K562 (cell line): ENCODE measurements around the gene GYPE. TPM values are rescaled to one million over a fixed set of nuclear protein-coding genes. Genes with fewer than 3 reads are reported as not detected.
"Not testable (repeated sequence)": the region's sequence is repeated elsewhere in the genome, so short reads cannot be mapped to it uniquely, and the experiment has no call there.

ENCODE experiments used
- ATAC-seq: fragments of 200-7000 bp; cut with Tn5 transposase; 3 replicates; pipeline ENCODE4 v1.9.1; 2020; ENCODE audit warnings: moderate library complexity
- BruUV-seq: library from RNA; stranded (reverse); fragments of 400-500 nt; replicated peaks from 2 replicates; lab custom pipeline; 2021; lab: Mats Ljungman, UMichigan
- CTCF ChIA-PET: fragments of 300-600 bp; formaldehyde crosslinking; extraction: SDS; loops from one replicate; lab custom pipeline; 2021; ENCODE audit warnings: low intra/inter-chr PET ratio; lab: Yijun Ruan, JAX
- POLR2A ChIA-PET: fragments of 300-600, 350-650 bp; sonication (Branson Sonifier 250); formaldehyde crosslinking; extraction: SDS; loops from one replicate; lab custom pipeline; 2021; ENCODE audit warnings: antibody characterized with exemption, inconsistent platforms; lab: Yijun Ruan, JAX
- DNase-seq, 4 experiments: peaks; one replicate each; pipeline versions ENCODE4 v3.0.0 to v3.0.0-alpha.2; 2011 to 2018; ENCODE audit warnings: low spot score in 3 of 4, mixed read lengths in 3 of 4; ENCODE audit errors: extremely low read depth in 1 of 4
- FAIRE-seq: peaks from 2 replicates; lab custom pipeline; 2011; peaks lifted over from hg19 to GRCh38; lab: Jason Lieb, UNC
- H2AFZ ChIP-seq: 2 replicates; pipeline ENCODE4 v1.6.0; 2011; ENCODE audit warnings: low read depth, low read length, control low read depth, inconsistent platforms
- H3K27ac ChIP-seq: fragments of 200-600 bp; 3 replicates; pipeline ENCODE4 v1.8.0; 2011; ENCODE audit warnings: low read depth, mild to moderate bottlenecking, control low read depth, inconsistent platforms, low read length, moderate library complexity, mixed read lengths; ENCODE audit errors: extremely low read depth
- H3K27me3 ChIP-seq, 2 experiments: fragments of 300-600 bp in 1 of 2; 2 replicates in 1 of 2; 3 replicates in 1 of 2; pipeline versions ENCODE4 v1.6.0 to v1.8.0; 2011; ENCODE audit warnings: inconsistent platforms in 2 of 2, low read length in 2 of 2, mild to moderate bottlenecking in 1 of 2, mixed read lengths in 1 of 2, moderate library complexity in 1 of 2; ENCODE audit not compliant: control insufficient read depth in 2 of 2, insufficient read depth in 2 of 2
- H3K36me3 ChIP-seq: fragments of 300-600 bp; 3 replicates; pipeline ENCODE4 v1.8.0; 2011; ENCODE audit warnings: mild to moderate bottlenecking, low read length, inconsistent platforms; ENCODE audit not compliant: control insufficient read depth, insufficient read depth
- H3K4me1 ChIP-seq, 2 experiments: fragments of 200-600 bp in 1 of 2; replicated peaks in 1 of 2; 2 replicates in 1 of 2; 3 replicates in 1 of 2; pipeline versions ENCODE4 v1.5.1 to v1.8.0; 2011; ENCODE audit warnings: inconsistent platforms in 2 of 2, low read length in 2 of 2, mild to moderate bottlenecking in 1 of 2, mixed read lengths in 1 of 2, moderate library complexity in 1 of 2; ENCODE audit not compliant: control insufficient read depth in 2 of 2, insufficient read depth in 2 of 2
- H3K4me2 ChIP-seq: 2 replicates; pipeline ENCODE4 v1.6.1; 2011; ENCODE audit warnings: low read length, control low read depth, inconsistent platforms, mixed read lengths; ENCODE audit not compliant: insufficient read depth
- H3K4me3 ChIP-seq: fragments of 200-600 bp; sonication (generic), shearing (Covaris generic); 2 replicates; pipeline ENCODE4 v1.5.1; 2016; ENCODE audit warnings: control low read depth, inconsistent platforms
- H3K79me2 ChIP-seq: fragments of 200-600 bp; 3 replicates; pipeline ENCODE4 v1.8.0; 2011; ENCODE audit warnings: low read length, inconsistent platforms; ENCODE audit not compliant: control insufficient read depth, insufficient read depth
- H3K9ac ChIP-seq, 2 experiments: 2 replicates each; pipeline versions ENCODE4 v1.6.0 to v1.6.1; 2011; ENCODE audit warnings: low read depth in 2 of 2, low read length in 2 of 2, control low read depth in 1 of 2, inconsistent platforms in 1 of 2, mild to moderate bottlenecking in 1 of 2, mixed read lengths in 1 of 2; ENCODE audit not compliant: insufficient read depth in 1 of 2
- H3K9me1 ChIP-seq: one replicate; pipeline ENCODE4 v1.6.0; 2011; ENCODE audit warnings: inconsistent platforms, mild to moderate bottlenecking, low read length, moderate library complexity; ENCODE audit not compliant: control insufficient read depth, insufficient read depth
- H3K9me3 ChIP-seq: replicated peaks from 2 replicates; pipeline ENCODE4 v1.5.1; 2011; ENCODE audit warnings: low read depth, low read length, inconsistent platforms; ENCODE audit not compliant: control insufficient read depth, insufficient read depth
- H4K20me1 ChIP-seq: replicated peaks from 2 replicates; pipeline ENCODE4 v1.6.1; 2011; ENCODE audit warnings: low read length, inconsistent platforms, mixed read lengths; ENCODE audit not compliant: control insufficient read depth, insufficient read depth
- C11orf30 ChIP-seq: fragments of 450-650 bp; IDR thresholded peaks from 2 replicates; pipeline ENCODE4 v1.6.1; 2016; ENCODE audit warnings: low read depth, mild to moderate bottlenecking
- GATAD2A ChIP-seq: fragments of 450-650 bp; IDR thresholded peaks from 2 replicates; pipeline ENCODE4 v1.6.1; 2017
- in situ Hi-C: fragments of 300-500 bp; cut with MboI; formaldehyde crosslinking; loops from 4 replicates; pipeline ENCODE4 v1.15.0; 2018; ENCODE audit warnings: inconsistent platforms, mixed read lengths
- intact Hi-C: fragments of 100-400 bp; cut with micrococcal nuclease; formaldehyde crosslinking; loops from 2 replicates; pipeline ENCODE4 v1.14.2; 2022
- polyA plus RNA-seq, 8 experiments: library from polyadenylated mRNA; depleted of rRNA in 4 of 8; stranded (reverse) in 5 of 8; unstranded in 3 of 8; fragments of >200 nt; fragmentation: Nextera tagmentation in 2 of 8; fragmentation: Illumina TruSeq in 1 of 8; extraction: Ambion mirVana in 2 of 8; extraction: Trizol in 1 of 8; gene quantifications; 2 replicates each; pipeline versions ENCODE4 v1.2.1 to v1.2.3, GENCODE V29; 2011 to 2014; ENCODE audit warnings: inconsistent platforms in 1 of 8, missing spikeins in 1 of 8
- total RNA-seq, 7 experiments: library from RNA; depleted of rRNA in 6 of 7; stranded (reverse); fragments of >200 nt in 6 of 7; fragmentation: Illumina TruSeq in 2 of 7; extraction: Trizol in 2 of 7; gene quantifications; 2 replicates each; pipeline versions ENCODE4 v1.2.1 to v1.2.3, GENCODE V29; 2011 to 2021; ENCODE audit warnings: low replicate concordance in 1 of 7
- TF ChIP-seq, protein P1 (sequence below), 2 experiments: fragments of 450-650 bp; IDR thresholded peaks; 2 replicates each; pipeline ENCODE4 v1.6.1; 2016
- TF ChIP-seq, protein P2 (sequence below), 2 experiments: fragments of 450-650 bp in 1 of 2; sonication (generic) in 1 of 2; formaldehyde crosslinking in 1 of 2; IDR thresholded peaks; 2 replicates each; pipeline versions ENCODE4 v1.7.1 to v1.9.0; 2016 to 2022; ENCODE audit warnings: inconsistent platforms in 1 of 2, mild to moderate bottlenecking in 1 of 2, missing genetic modification reagents in 1 of 2
- TF ChIP-seq, protein P3 (sequence below), 3 experiments: IDR thresholded peaks in 2 of 3; conservative IDR thresholded peaks in 1 of 3; 2 replicates each; pipeline ENCODE4 v1.5.1; 2011 to 2012; ENCODE audit warnings: low read length in 3 of 3, mild to moderate bottlenecking in 3 of 3, control low read depth in 2 of 3, improper control_type of control experiment in 1 of 3, inconsistent platforms in 1 of 3, low read depth in 1 of 3, mixed read lengths in 1 of 3, moderate library complexity in 1 of 3; ENCODE audit not compliant: insufficient read depth in 2 of 3

Gene GYPE
- total and polyA plus RNA-seq, 9 of the 15 experiments (the other 6 are each of a cell fraction or from before 2014, with no cell fraction given): 16.8 to 108 (median 43.7) TPM

DNA sequence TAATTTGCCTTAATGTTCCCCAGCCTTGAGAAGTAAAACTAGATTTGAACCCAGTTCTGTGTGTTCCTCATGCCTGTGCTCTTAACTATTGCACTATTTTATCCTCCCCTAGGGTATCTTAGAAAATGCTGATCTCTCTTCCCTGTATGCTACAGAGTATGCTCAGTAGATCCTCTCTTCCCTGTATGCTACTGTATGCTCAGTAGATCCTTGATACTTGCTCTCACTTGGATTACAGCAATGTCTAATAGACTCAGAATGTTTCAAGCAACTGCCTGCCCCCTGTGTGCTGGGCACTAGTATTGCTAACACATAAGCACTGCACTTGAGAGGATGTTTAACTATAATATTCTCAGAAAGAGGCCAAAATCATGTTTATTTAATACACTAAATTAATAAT lies 928 bp downstream of the GYPE start:
- Histone ChIP-seq H3K4me2 (peak overlapping the region; percentile 85), H3K9ac (peak overlapping the region in 1 of 2 experiments; percentile 86; a peak in 2 of 4 replicates), H2AFZ (peak overlapping the region; percentile 40; the same call in 1 of the 2 replicates), H3K27ac (peak overlapping the region; percentile 74), H3K79me2 (peaks cover 57% of the 10 kb centered on the region), H3K4me3 (peak overlapping the region; percentile 43)
- H3K9me1 ChIP-seq, H3K9me3 ChIP-seq, CTCF ChIA-PET, H3K4me1 ChIP-seq, H4K20me1 ChIP-seq, POLR2A ChIA-PET, BruUV-seq, FAIRE-seq, H3K36me3 ChIP-seq, H3K27me3 ChIP-seq: not testable (repeated sequence)
- in situ Hi-C loops (loop anchor here (25.0 kb wide), 1 partner anchor 117 kb away; no protein-coding TSS in a partner anchor), intact Hi-C loops (loop anchor here (5.0 to 10.0 kb wide), 2 partner anchors 50 to 233 kb away; no protein-coding TSS in a partner anchor)
- peak in 1 of 4 experiments; percentile 58 for DNase-seq
- peak; percentile 83 for ATAC-seq
- TF ChIP-seq GATAD2A (peak; percentile 75; the same call in 1 of the 2 replicates), C11orf30 (0 out of 2 replicates have a peak, but pooled peaks have one; percentile 12)
- TF ChIP-seq, protein P1, sequence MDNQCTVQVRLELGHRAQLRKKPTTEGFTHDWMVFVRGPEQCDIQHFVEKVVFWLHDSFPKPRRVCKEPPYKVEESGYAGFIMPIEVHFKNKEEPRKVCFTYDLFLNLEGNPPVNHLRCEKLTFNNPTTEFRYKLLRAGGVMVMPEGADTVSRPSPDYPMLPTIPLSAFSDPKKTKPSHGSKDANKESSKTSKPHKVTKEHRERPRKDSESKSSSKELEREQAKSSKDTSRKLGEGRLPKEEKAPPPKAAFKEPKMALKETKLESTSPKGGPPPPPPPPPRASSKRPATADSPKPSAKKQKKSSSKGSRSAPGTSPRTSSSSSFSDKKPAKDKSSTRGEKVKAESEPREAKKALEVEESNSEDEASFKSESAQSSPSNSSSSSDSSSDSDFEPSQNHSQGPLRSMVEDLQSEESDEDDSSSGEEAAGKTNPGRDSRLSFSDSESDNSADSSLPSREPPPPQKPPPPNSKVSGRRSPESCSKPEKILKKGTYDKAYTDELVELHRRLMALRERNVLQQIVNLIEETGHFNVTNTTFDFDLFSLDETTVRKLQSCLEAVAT (IDR thresholded peaks at IDR 0.05): peak; percentile 68 to 72
- TF ChIP-seq, protein P2, sequence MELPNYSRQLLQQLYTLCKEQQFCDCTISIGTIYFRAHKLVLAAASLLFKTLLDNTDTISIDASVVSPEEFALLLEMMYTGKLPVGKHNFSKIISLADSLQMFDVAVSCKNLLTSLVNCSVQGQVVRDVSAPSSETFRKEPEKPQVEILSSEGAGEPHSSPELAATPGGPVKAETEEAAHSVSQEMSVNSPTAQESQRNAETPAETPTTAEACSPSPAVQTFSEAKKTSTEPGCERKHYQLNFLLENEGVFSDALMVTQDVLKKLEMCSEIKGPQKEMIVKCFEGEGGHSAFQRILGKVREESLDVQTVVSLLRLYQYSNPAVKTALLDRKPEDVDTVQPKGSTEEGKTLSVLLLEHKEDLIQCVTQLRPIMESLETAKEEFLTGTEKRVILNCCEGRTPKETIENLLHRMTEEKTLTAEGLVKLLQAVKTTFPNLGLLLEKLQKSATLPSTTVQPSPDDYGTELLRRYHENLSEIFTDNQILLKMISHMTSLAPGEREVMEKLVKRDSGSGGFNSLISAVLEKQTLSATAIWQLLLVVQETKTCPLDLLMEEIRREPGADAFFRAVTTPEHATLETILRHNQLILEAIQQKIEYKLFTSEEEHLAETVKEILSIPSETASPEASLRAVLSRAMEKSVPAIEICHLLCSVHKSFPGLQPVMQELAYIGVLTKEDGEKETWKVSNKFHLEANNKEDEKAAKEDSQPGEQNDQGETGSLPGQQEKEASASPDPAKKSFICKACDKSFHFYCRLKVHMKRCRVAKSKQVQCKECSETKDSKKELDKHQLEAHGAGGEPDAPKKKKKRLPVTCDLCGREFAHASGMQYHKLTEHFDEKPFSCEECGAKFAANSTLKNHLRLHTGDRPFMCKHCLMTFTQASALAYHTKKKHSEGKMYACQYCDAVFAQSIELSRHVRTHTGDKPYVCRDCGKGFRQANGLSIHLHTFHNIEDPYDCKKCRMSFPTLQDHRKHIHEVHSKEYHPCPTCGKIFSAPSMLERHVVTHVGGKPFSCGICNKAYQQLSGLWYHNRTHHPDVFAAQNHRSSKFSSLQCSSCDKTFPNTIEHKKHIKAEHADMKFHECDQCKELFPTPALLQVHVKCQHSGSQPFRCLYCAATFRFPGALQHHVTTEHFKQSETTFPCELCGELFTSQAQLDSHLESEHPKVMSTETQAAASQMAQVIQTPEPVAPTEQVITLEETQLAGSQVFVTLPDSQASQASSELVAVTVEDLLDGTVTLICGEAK (IDR thresholded peaks at IDR 0.05): 0 out of 2 replicates have a peak, but pooled peaks have one; percentile 18
- TF ChIP-seq, protein P2 (CRISPR knock-in tag; IDR thresholded peaks at IDR 0.05): not testable (repeated sequence)
- TF ChIP-seq, protein P3, sequence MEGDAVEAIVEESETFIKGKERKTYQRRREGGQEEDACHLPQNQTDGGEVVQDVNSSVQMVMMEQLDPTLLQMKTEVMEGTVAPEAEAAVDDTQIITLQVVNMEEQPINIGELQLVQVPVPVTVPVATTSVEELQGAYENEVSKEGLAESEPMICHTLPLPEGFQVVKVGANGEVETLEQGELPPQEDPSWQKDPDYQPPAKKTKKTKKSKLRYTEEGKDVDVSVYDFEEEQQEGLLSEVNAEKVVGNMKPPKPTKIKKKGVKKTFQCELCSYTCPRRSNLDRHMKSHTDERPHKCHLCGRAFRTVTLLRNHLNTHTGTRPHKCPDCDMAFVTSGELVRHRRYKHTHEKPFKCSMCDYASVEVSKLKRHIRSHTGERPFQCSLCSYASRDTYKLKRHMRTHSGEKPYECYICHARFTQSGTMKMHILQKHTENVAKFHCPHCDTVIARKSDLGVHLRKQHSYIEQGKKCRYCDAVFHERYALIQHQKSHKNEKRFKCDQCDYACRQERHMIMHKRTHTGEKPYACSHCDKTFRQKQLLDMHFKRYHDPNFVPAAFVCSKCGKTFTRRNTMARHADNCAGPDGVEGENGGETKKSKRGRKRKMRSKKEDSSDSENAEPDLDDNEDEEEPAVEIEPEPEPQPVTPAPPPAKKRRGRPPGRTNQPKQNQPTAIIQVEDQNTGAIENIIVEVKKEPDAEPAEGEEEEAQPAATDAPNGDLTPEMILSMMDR (IDR thresholded peaks at IDR 0.05 in 2 of 3, conservative IDR thresholded peaks at IDR 0.05 in 1 of 3; ENCODE audit: insufficient read depth in 2 of 3, low read depth in 1 of 3, low read length in 3 of 3): peak in 1 of 3 experiments; percentile 7; a peak in 1 of 6 replicates
